H1 (cell line): Measurements from ENCODE around the gene ITPK1. TPM values are rescaled to one million over a fixed set of nuclear protein-coding genes. Genes with fewer than 3 reads are reported as not detected.

Source experiments
- CTCF ChIA-PET: fragments of 300-600 bp; sonication (Branson Sonifier 250); formaldehyde crosslinking; loops from one replicate; lab custom pipeline; 2021; ENCODE audit not compliant: partially characterized antibody; lab: Charles Lee
- POLR2A ChIA-PET: fragments of 300-600 bp; sonication (Branson Sonifier 250); formaldehyde crosslinking; loops from one replicate; lab custom pipeline; 2021; ENCODE audit warnings: inconsistent platforms; ENCODE audit not compliant: partially characterized antibody; lab: Charles Lee
- DNase-seq, 2 experiments: peaks; one replicate each; pipeline versions ENCODE4 v3.0.0 to v3.0.0-alpha.2; 2010 to 2022; ENCODE audit warnings: low spot score in 2 of 2, low read depth in 1 of 2, mixed read lengths in 1 of 2
- FAIRE-seq: peaks from 2 replicates; lab custom pipeline; 2011; peaks lifted over from hg19 to GRCh38; lab: Jason Lieb, UNC
- H2AFZ ChIP-seq: 2 replicates; pipeline ENCODE4 v1.8.1; 2012; ENCODE audit warnings: low read length, inconsistent platforms
- H2AK5ac ChIP-seq: 2 replicates; pipeline ENCODE4 v1.6.1; 2013; ENCODE audit warnings: low read depth, low read length
- H2BK120ac ChIP-seq: replicated peaks from 2 replicates; pipeline ENCODE3; 2013; ENCODE audit warnings: low read depth, low read length, inconsistent platforms
- H2BK12ac ChIP-seq: 2 replicates; pipeline ENCODE4 v1.6.1; 2013; ENCODE audit warnings: low read depth, low read length
- H2BK15ac ChIP-seq: 2 replicates; pipeline ENCODE4 v1.6.1; 2013; ENCODE audit warnings: low read length
- H2BK20ac ChIP-seq: 2 replicates; pipeline ENCODE4 v1.6.1; 2013; ENCODE audit warnings: low read length
- H2BK5ac ChIP-seq: 2 replicates; pipeline ENCODE4 v1.6.1; 2013; ENCODE audit warnings: low read depth, low read length
- H3K14ac ChIP-seq: 2 replicates; pipeline ENCODE4 v1.6.1; 2013; ENCODE audit warnings: inconsistent platforms; ENCODE audit not compliant: insufficient read length
- H3K18ac ChIP-seq: 2 replicates; pipeline ENCODE4 v1.6.1; 2013; ENCODE audit warnings: low read length; ENCODE audit errors: extremely low read depth
- H3K23ac ChIP-seq: 2 replicates; pipeline ENCODE4 v1.6.1; 2013; ENCODE audit warnings: inconsistent platforms; ENCODE audit not compliant: insufficient read length
- H3K23me2 ChIP-seq: 2 replicates; pipeline ENCODE4 v1.6.1; 2013; ENCODE audit warnings: low read depth, low read length
- H3K27ac ChIP-seq: 2 replicates; pipeline ENCODE4 v1.6.1; 2011; ENCODE audit warnings: low read depth, low read length, inconsistent platforms
- H3K27me3 ChIP-seq, 4 experiments: replicated peaks in 1 of 4; 1 replicate in 1 of 4; 2 replicates in 3 of 4; pipeline versions ENCODE4 v1.6.1 to v1.8.1; 2011 to 2013; ENCODE audit warnings: low read length in 3 of 4, mild to moderate bottlenecking in 3 of 4, inconsistent platforms in 2 of 4, mixed read lengths in 2 of 4, moderate library complexity in 1 of 4; ENCODE audit not compliant: control insufficient read depth in 3 of 4, insufficient read depth in 3 of 4; ENCODE audit errors: extremely low read depth in 1 of 4
- H3K36me3 ChIP-seq, 4 experiments: 2 replicates each; pipeline versions ENCODE4 v1.6.1 to v1.8.1; 2011 to 2013; ENCODE audit warnings: mild to moderate bottlenecking in 4 of 4, low read length in 3 of 4, moderate library complexity in 2 of 4, control low read depth in 1 of 4, inconsistent platforms in 1 of 4; ENCODE audit not compliant: insufficient read depth in 4 of 4, control insufficient read depth in 2 of 4
- H3K4ac ChIP-seq: replicated peaks from 2 replicates; pipeline ENCODE3; 2013; ENCODE audit warnings: low read length, low read depth, mixed read lengths, inconsistent platforms; ENCODE audit not compliant: insufficient read length
- H3K4me1 ChIP-seq, 4 experiments: replicated peaks in 1 of 4; 1 replicate in 1 of 4; 2 replicates in 3 of 4; pipeline versions ENCODE4 v1.6.1 to v1.8.1; 2011 to 2013; ENCODE audit warnings: low read length in 3 of 4, inconsistent platforms in 2 of 4, mixed read lengths in 1 of 4; ENCODE audit not compliant: insufficient read depth in 4 of 4, control insufficient read depth in 3 of 4
- H3K4me2 ChIP-seq, 2 experiments: 2 replicates each; pipeline versions ENCODE4 v1.6.1 to v1.8.1; 2011 to 2013; ENCODE audit warnings: low read depth in 2 of 2, low read length in 2 of 2, control low read depth in 1 of 2, inconsistent platforms in 1 of 2, mild to moderate bottlenecking in 1 of 2; ENCODE audit not compliant: insufficient read depth in 1 of 2
- H3K4me3 ChIP-seq, 4 experiments: fragments of 200-600, 300-600 bp in 1 of 4; sonication (generic), shearing (Covaris generic), sonication (Bioruptor Twin) in 1 of 4; 2 replicates each; pipeline versions ENCODE4 v1.5.1 to v1.8.1; 2011 to 2016; ENCODE audit warnings: low read length in 4 of 4, low read depth in 3 of 4, control low read depth in 2 of 4, inconsistent platforms in 2 of 4, mild to moderate bottlenecking in 2 of 4, mixed read lengths in 1 of 4, moderate library complexity in 1 of 4; ENCODE audit not compliant: insufficient read depth in 2 of 4; ENCODE audit errors: extremely low read depth in 1 of 4
- H3K56ac ChIP-seq: replicated peaks from 2 replicates; pipeline ENCODE3; 2013; ENCODE audit warnings: low read depth, mild to moderate bottlenecking, mixed read lengths, low read length, inconsistent platforms; ENCODE audit not compliant: insufficient read length
- H3K79me1 ChIP-seq: 2 replicates; pipeline ENCODE4 v1.6.1; 2013; ENCODE audit warnings: low read depth, low read length, control low read depth
- H3K79me2 ChIP-seq, 2 experiments: 2 replicates each; pipeline versions ENCODE4 v1.6.1 to v1.8.1; 2012 to 2013; ENCODE audit warnings: low read length in 2 of 2, mild to moderate bottlenecking in 2 of 2, inconsistent platforms in 1 of 2; ENCODE audit not compliant: insufficient read depth in 2 of 2, control insufficient read depth in 1 of 2
- H3K9ac ChIP-seq, 4 experiments: replicated peaks in 1 of 4; 1 replicate in 1 of 4; 2 replicates in 3 of 4; pipeline versions ENCODE4 v1.6.1 to v1.8.1; 2011 to 2013; ENCODE audit warnings: low read depth in 3 of 4, low read length in 3 of 4, control low read depth in 2 of 4, mild to moderate bottlenecking in 2 of 4, moderate library complexity in 2 of 4, inconsistent platforms in 1 of 4; ENCODE audit errors: extremely low read depth in 1 of 4
- H3K9me3 ChIP-seq, 2 experiments: 2 replicates each; pipeline versions ENCODE4 v1.6.1 to v1.8.1; 2012 to 2013; ENCODE audit warnings: mild to moderate bottlenecking in 2 of 2, moderate library complexity in 2 of 2, control low read depth in 1 of 2, inconsistent platforms in 1 of 2, low read depth in 1 of 2, low read length in 1 of 2, mixed read lengths in 1 of 2; ENCODE audit not compliant: insufficient read depth in 2 of 2
- H4K20me1 ChIP-seq, 2 experiments: replicated peaks in 1 of 2; 2 replicates each; pipeline versions ENCODE3 to v1.8.1; 2011 to 2013; ENCODE audit warnings: inconsistent platforms in 2 of 2, low read length in 2 of 2, mild to moderate bottlenecking in 1 of 2; ENCODE audit not compliant: insufficient read depth in 2 of 2, control insufficient read depth in 1 of 2
- H4K5ac ChIP-seq: 2 replicates; pipeline ENCODE4 v1.6.1; 2013; ENCODE audit warnings: low read length, low read depth, mixed read lengths, inconsistent platforms; ENCODE audit not compliant: insufficient read length
- H4K8ac ChIP-seq: 2 replicates; pipeline ENCODE4 v1.8.0; 2013; ENCODE audit warnings: mild to moderate bottlenecking, moderate library complexity, low read length, inconsistent platforms; ENCODE audit not compliant: insufficient read depth; ENCODE audit errors: extremely low read depth
- H4K91ac ChIP-seq: replicated peaks from 2 replicates; pipeline ENCODE3; 2013; ENCODE audit warnings: low read length, mixed read lengths, inconsistent platforms; ENCODE audit not compliant: insufficient read length
- CHD1 ChIP-seq: IDR thresholded peaks from 2 replicates; pipeline ENCODE4 v1.6.1; 2012; ENCODE audit warnings: low read depth, low read length, improper control_type of control experiment
- CREB1 ChIP-seq: IDR thresholded peaks from 2 replicates; pipeline ENCODE4 v1.6.1; 2012; ENCODE audit warnings: inconsistent platforms
- EGR1 ChIP-seq: IDR thresholded peaks from 2 replicates; pipeline ENCODE4 v1.6.1; 2011; ENCODE audit warnings: low read depth, low read length, borderline replicate concordance
- EP300 ChIP-seq, 2 experiments: IDR thresholded peaks; 1 replicate in 1 of 2; 2 replicates in 1 of 2; pipeline ENCODE4 v1.6.1; 2011 to 2012; ENCODE audit warnings: low read depth in 2 of 2, low read length in 2 of 2, mild to moderate bottlenecking in 2 of 2, borderline replicate concordance in 1 of 2, inconsistent platforms in 1 of 2, moderate library complexity in 1 of 2
- GABPA ChIP-seq: IDR thresholded peaks from 2 replicates; pipeline ENCODE4 v1.6.1; 2011; ENCODE audit warnings: mild to moderate bottlenecking, low read length, moderate library complexity, borderline replicate concordance; ENCODE audit not compliant: insufficient read depth
- HDAC2 ChIP-seq, 2 experiments: fragments of 300-600 bp in 1 of 2; sonication (generic) in 1 of 2; IDR thresholded peaks; 2 replicates each; pipeline ENCODE4 v1.6.1; 2011 to 2012; ENCODE audit warnings: low read depth in 2 of 2, low read length in 2 of 2, mild to moderate bottlenecking in 2 of 2, moderate library complexity in 2 of 2, borderline replicate concordance in 1 of 2, inconsistent platforms in 1 of 2
- NANOG ChIP-seq: IDR thresholded peaks from 2 replicates; pipeline ENCODE4 v1.6.1; 2011; ENCODE audit warnings: low read length, low read depth, mild to moderate bottlenecking, inconsistent platforms; ENCODE audit not compliant: insufficient read depth, poor library complexity, severe bottlenecking
- RAD21 ChIP-seq, 2 experiments: IDR thresholded peaks in 1 of 2; conservative IDR thresholded peaks in 1 of 2; 2 replicates each; pipeline ENCODE4 v1.6.1; 2011; ENCODE audit warnings: low read depth in 2 of 2, low read length in 2 of 2, improper control_type of control experiment in 1 of 2, inconsistent platforms in 1 of 2, mild to moderate bottlenecking in 1 of 2, moderate library complexity in 1 of 2
- SAP30 ChIP-seq: fragments of 300-600 bp; sonication (generic); IDR thresholded peaks from 2 replicates; pipeline ENCODE4 v1.7.1; 2012; ENCODE audit warnings: low read length, moderate library complexity, mild to moderate bottlenecking, inconsistent platforms; ENCODE audit not compliant: insufficient read depth, insufficient replicate concordance
- SIX5 ChIP-seq: IDR thresholded peaks from 2 replicates; pipeline ENCODE4 v1.6.1; 2011; ENCODE audit warnings: mild to moderate bottlenecking, low read depth, low read length
- SP1 ChIP-seq: IDR thresholded peaks from 2 replicates; pipeline ENCODE4 v1.6.1; 2011; ENCODE audit warnings: low read depth, low read length
- TBP ChIP-seq: IDR thresholded peaks from 2 replicates; pipeline ENCODE4 v1.6.1; 2011; ENCODE audit warnings: low read depth, low read length, improper control_type of control experiment
- WGBS, 2 experiments: shearing (Covaris generic) in 1 of 2; methylation state at CpG; one replicate each; pipeline versions ENCODE4 v1.1.6 to v1.1.7; 2013 to 2015; ENCODE audit warnings: low lambda C conversion rate in 2 of 2, mixed read lengths in 2 of 2, inconsistent platforms in 1 of 2, low coverage in 1 of 2, missing lambda C conversion rate in 1 of 2; ENCODE audit not compliant: insufficient replicate concordance in 2 of 2, insufficient coverage in 1 of 2, insufficient read length in 1 of 2; ENCODE audit errors: extremely low coverage in 1 of 2, missing lambda C conversion rate in 1 of 2; 5-methylcytosine and 5-hydroxymethylcytosine counted together
- polyA plus RNA-seq, 7 experiments: library from polyadenylated mRNA; depleted of rRNA in 3 of 7; stranded (reverse) in 5 of 7; unstranded in 2 of 7; fragments of >200 nt in 5 of 7; fragments of 200-250 nt in 2 of 7; gene quantifications; 1 replicate in 5 of 7; 2 replicates in 1 of 7; 4 replicates in 1 of 7; pipeline versions ENCODE4 v1.2.1 to v1.2.3, GENCODE V29; 2011 to 2013; ENCODE audit warnings: missing spikeins in 2 of 7, mixed read lengths in 2 of 7
- total RNA-seq: library from RNA; stranded (reverse); fragmentation: NEBNext Ultra II Directional; extraction: Animal tissue kit (Norgen Biotek cat#: 25700); gene quantifications from 2 replicates; pipeline ENCODE4 v1.2.1, GENCODE V29; 2021

Gene ITPK1
- total and polyA plus RNA-seq, 2 of the 8 experiments (the other 6 are each of a cell fraction or from before 2014, with no cell fraction given), result 108 to 143 TPM

- H3K4me2 ChIP-seq, result no peak overlapping the region
These were observed 100.2 kb downstream of the ITPK1 start for GRCh38 chr14:93015505-93015904.

More at GRCh38 chr14:93015505-93015904, 100.2 kb downstream of the ITPK1 start:
- Histone ChIP-seq H3K9me3 (no peaks in the 10 kb centered on the region), H3K79me2 (peaks cover 0 to 71% of the 10 kb centered on the region in 2 experiments; a peak in 2 of 4 replicates), H3K36me3 (peaks cover 0 to 4% (median 0%) of the 10 kb centered on the region in 4 experiments; a peak in 1 of 8 replicates), H2BK15ac (no peak overlapping the region), H4K8ac (no peak overlapping the region), H3K79me1 (peaks cover 25% of the 10 kb centered on the region), H3K9ac (no peak overlapping the region), H3K23ac (no peak overlapping the region), H2BK120ac (no peak overlapping the region), H3K18ac (no peak overlapping the region), H4K20me1 (peaks cover 7 to 19% of the 10 kb centered on the region in 2 experiments), H3K4me1 (peaks cover 0 to 25% (median 14%) of the 10 kb centered on the region in 4 experiments; a peak in 6 of 7 replicates), H3K4me3 (no peak overlapping the region), H4K91ac (no peak overlapping the region), H3K23me2 (no peaks in the 10 kb centered on the region), H4K5ac (no peak overlapping the region), H2AFZ (no peak overlapping the region), H2BK20ac (no peak overlapping the region), H2AK5ac (no peak overlapping the region), H3K4ac (no peak overlapping the region), H3K56ac (no peak overlapping the region), H3K27ac (no peak overlapping the region), H3K27me3 (no peaks in the 10 kb centered on the region), H2BK12ac (no peak overlapping the region), H2BK5ac (0 out of 2 replicates have a peak overlapping the region, but pooled peaks have one; percentile 24), H3K14ac (no peak overlapping the region)
- ChIA-PET CTCF (interaction anchor here (1.0 to 1.9 kb wide), 3 partner anchors 42 to 90 kb away, joined by 4 to 6 read pairs (median 5); no protein-coding TSS in a partner anchor), POLR2A (interaction anchor here (1.1 kb wide), 1 partner anchor 8 kb away, joined by 3 read pairs; no protein-coding TSS in a partner anchor)
- no peak for DNase-seq
- no peak for TF ChIP-seq SP1
- TF ChIP-seq EP300 (IDR thresholded peaks at IDR 0.05; ENCODE audit: borderline replicate concordance in 1 of 2, low read depth in 2 of 2, low read length in 2 of 2), result no peak
- no peak for TF ChIP-seq HDAC2 (IDR thresholded peaks at IDR 0.05; ENCODE audit: borderline replicate concordance in 1 of 2, low read depth in 2 of 2, low read length in 2 of 2)
- no peak for TF ChIP-seq GABPA
- TF ChIP-seq SIX5, result no peak
- no peak for TF ChIP-seq TBP
- TF ChIP-seq NANOG, result no peak
- no peak for TF ChIP-seq CHD1
- no peak for TF ChIP-seq EGR1
- TF ChIP-seq RAD21 (IDR thresholded peaks at IDR 0.05 in 1 of 2, conservative IDR thresholded peaks at IDR 0.05 in 1 of 2; ENCODE audit: low read depth in 2 of 2, low read length in 2 of 2), result no peak
- TF ChIP-seq SAP30, result no peak
- no peak for TF ChIP-seq CREB1
- 92% methylated on average over 15 of the region's 15 CpGs; no CpG with 5 or more reads in 1 of the 2 experiments for WGBS, 2 experiments
- FAIRE-seq, result no peak
